ENCODE measurements around the gene CACNA2D4. TPM values are rescaled to one million over a fixed set of nuclear protein-coding genes. Genes with fewer than 3 reads are reported as not detected.

CACNA2D4 gene
- polyA plus RNA-seq, 1 experiment, result 0.22 TPM

DNA sequence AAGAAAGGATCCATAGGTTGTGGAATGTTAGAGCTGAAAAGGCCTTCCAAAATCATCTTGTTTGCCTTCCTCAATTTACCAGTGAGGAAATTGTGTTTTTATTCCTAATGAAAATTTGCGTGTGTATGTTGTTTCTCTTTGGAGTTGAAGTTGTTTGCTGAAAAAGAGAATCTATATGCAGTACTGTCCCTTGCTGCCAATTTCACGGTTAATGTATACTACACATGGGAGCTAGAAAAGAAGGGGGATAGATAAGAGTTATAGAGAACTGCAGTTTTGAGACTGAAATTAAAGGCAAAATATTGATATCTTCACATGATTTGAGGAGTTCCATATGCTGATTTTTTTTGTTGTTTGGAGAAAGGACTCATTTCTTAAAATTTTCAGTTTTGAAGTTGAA is 160.1 kb downstream of the CACNA2D4 start:
- no peak for DNase-seq (ENCODE audit: low read depth, low spot score)
- CTCF ChIA-PET, result interaction anchor here (1.1 kb wide), 1 partner anchor 105 kb away, joined by 3 read pairs; no protein-coding TSS in a partner anchor
- POLR2A ChIA-PET, result interaction anchor here (0.5 kb wide), 1 partner anchor 15 kb away, joined by 3 read pairs; no protein-coding TSS in a partner anchor
- no peaks in the 10 kb centered on the region for H3K27me3 ChIP-seq (ENCODE audit: control insufficient read depth, insufficient read depth, low read length)
- no peak for TF ChIP-seq CTCF (IDR thresholded peaks at IDR 0.05; ENCODE audit: low read depth, low read length)
- H3K9me3 ChIP-seq (ENCODE audit: control insufficient read depth, insufficient read depth, low read length), result 0 out of 2 replicates have a peak, but pooled peaks cover 3% of the 10 kb centered on the region
- no peak overlapping the region for H3K27ac ChIP-seq (ENCODE audit: low read depth, low read length)
- H3K4me3 ChIP-seq (ENCODE audit: low read depth, low read length), result no peak overlapping the region

GRCh38 chr12:1750300-1750699 is 168.2 kb downstream of the CACNA2D4 start:
- H3K27ac ChIP-seq (ENCODE audit: low read depth, low read length), result no peak overlapping the region
- CTCF ChIA-PET, result no interaction called here

DNA sequence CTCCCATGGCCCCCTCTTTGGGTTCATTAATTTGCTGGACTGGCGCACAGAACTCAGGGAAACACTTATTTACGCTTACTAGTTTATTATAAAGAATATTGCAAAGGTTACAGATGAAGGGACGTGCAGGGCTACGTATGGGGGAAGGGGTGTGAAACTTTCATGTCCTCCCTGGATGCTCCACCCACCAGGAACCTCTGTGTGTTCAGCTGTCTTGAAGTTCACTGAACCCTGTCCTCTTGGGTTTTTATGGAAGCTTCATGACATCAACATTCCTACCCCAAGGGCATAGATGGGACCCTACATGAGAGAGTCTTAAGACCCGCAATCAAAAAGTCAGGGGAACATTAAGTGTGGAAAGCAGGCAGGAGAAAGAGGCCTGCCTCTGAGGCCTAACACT is 169.4 kb downstream of the CACNA2D4 start:
- H3K27me3 ChIP-seq (ENCODE audit: control insufficient read depth, insufficient read depth, low read length), result no peaks in the 10 kb centered on the region
- CTCF ChIA-PET, result no interaction called here
- POLR2A ChIA-PET, result interaction anchor here (0.7 kb wide), 1 partner anchor 32 kb away, joined by 8 read pairs; no protein-coding TSS in a partner anchor
- H3K27ac ChIP-seq (ENCODE audit: low read depth, low read length), result no peak overlapping the region
- no peak for DNase-seq (ENCODE audit: low read depth, low spot score)
- H3K9me3 ChIP-seq (ENCODE audit: control insufficient read depth, insufficient read depth, low read length), result peaks cover 15% of the 10 kb centered on the region
- H3K4me3 ChIP-seq (ENCODE audit: low read depth, low read length), result no peak overlapping the region
- TF ChIP-seq CTCF (IDR thresholded peaks at IDR 0.05; ENCODE audit: low read depth, low read length), result no peak

More at GRCh38 chr12:1750300-1750699, 168.2 kb downstream of the CACNA2D4 start:
- POLR2A ChIA-PET, result no interaction called here
- H3K4me3 ChIP-seq (ENCODE audit: low read depth, low read length), result no peak overlapping the region
- H3K9me3 ChIP-seq (ENCODE audit: control insufficient read depth, insufficient read depth, low read length), result peaks cover 15% of the 10 kb centered on the region
- H3K27me3 ChIP-seq (ENCODE audit: control insufficient read depth, insufficient read depth, low read length), result no peaks in the 10 kb centered on the region
- DNase-seq (ENCODE audit: low read depth, low spot score), result no peak
- TF ChIP-seq CTCF (IDR thresholded peaks at IDR 0.05; ENCODE audit: low read depth, low read length), result no peak

DNA sequence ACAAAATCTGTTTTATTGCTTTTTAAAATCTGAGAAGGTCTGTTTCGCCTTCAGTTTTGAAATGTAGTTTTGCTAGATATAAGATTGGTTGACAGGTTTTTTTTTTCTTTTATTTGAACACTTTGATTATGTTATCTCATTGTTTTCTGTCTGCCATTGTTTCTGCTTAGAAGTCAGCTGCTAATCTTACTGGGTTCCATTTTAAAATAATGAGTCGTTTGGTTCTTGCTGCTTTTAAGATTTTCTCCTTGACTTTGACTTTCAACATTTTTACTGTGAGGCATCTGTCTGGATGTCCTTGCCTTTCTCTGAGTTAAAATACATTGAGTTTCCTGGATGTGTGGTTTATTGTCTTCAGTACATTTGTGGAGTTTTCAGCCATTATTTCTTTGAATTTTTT is 170.8 kb downstream of the CACNA2D4 start:
- DNase-seq (ENCODE audit: low read depth, low spot score), result no peak
- POLR2A ChIA-PET, result no interaction called here
- Histone ChIP-seq H3K27ac (ENCODE audit: low read depth, low read length) (no peak overlapping the region), H3K27me3 (ENCODE audit: control insufficient read depth, insufficient read depth, low read length) (no peaks in the 10 kb centered on the region), H3K4me3 (ENCODE audit: low read depth, low read length) (no peak overlapping the region), H3K9me3 (ENCODE audit: control insufficient read depth, insufficient read depth, low read length) (peaks cover 15% of the 10 kb centered on the region)
- TF ChIP-seq CTCF (IDR thresholded peaks at IDR 0.05; ENCODE audit: low read depth, low read length), result no peak
- CTCF ChIA-PET, result interaction anchor here (0.9 kb wide), 1 partner anchor 43 kb away, joined by 3 read pairs; no protein-coding TSS in a partner anchor

- CTCF ChIA-PET, result no interaction called here
- TF ChIP-seq CTCF (IDR thresholded peaks at IDR 0.05; ENCODE audit: low read depth, low read length), result no peak
- no peak overlapping the region for H3K4me3 ChIP-seq (ENCODE audit: low read depth, low read length)
- H3K9me3 ChIP-seq (ENCODE audit: control insufficient read depth, insufficient read depth, low read length), result peaks cover 15% of the 10 kb centered on the region
- no peak overlapping the region for H3K27ac ChIP-seq (ENCODE audit: low read depth, low read length)
- no peak for DNase-seq (ENCODE audit: low read depth, low spot score)
- H3K27me3 ChIP-seq (ENCODE audit: control insufficient read depth, insufficient read depth, low read length), result no peaks in the 10 kb centered on the region
- POLR2A ChIA-PET, result no interaction called here
Observed at GRCh38 chr12:1744932-1745331, 173.5 kb downstream of the CACNA2D4 start.

Other genes starting within 250 kb of the CACNA2D4 start
- gene ADIPOR2, start 227.6 kb downstream of the CACNA2D4 start, polyA plus RNA-seq (2011; rRNA removed), result 37.9 and 39.5 TPM in 2 replicates
- gene LRTM2, start 98.1 kb downstream of the CACNA2D4 start, polyA plus RNA-seq (2011; rRNA removed), result not detected in 2 replicates
- gene DCP1B, start 85.8 kb upstream of the CACNA2D4 start, polyA plus RNA-seq (2011; rRNA removed), result 29.1 and 32.9 TPM in 2 replicates
- 5.9 and 6.3 TPM in 2 replicates for gene CACNA1C, start 134.3 kb upstream of the CACNA2D4 start, polyA plus RNA-seq (2011; rRNA removed)

Data from AG04450 (cell line).